Measurements from ENCODE around the gene MYBPC1.

MYBPC1 gene

GRCh38 chr12:101581190-101581589 lies 13.6 kb upstream of the MYBPC1 start:
- Histone ChIP-seq H3K4me1 (ENCODE audit: insufficient read depth, low read length, poor library complexity, severe bottlenecking) (no peaks in the 10 kb centered on the region), H3K79me2 (ENCODE audit: insufficient read depth, low read length) (no peaks in the 10 kb centered on the region), H3K36me3 (ENCODE audit: insufficient read depth, low read length) (no peaks in the 10 kb centered on the region), H3K27me3 (ENCODE audit: insufficient read depth, low read length, poor library complexity, severe bottlenecking) (no peaks in the 10 kb centered on the region), H2AFZ (ENCODE audit: low read length) (no peak overlapping the region), H4K20me1 (ENCODE audit: insufficient read depth, low read length, poor library complexity, severe bottlenecking) (no peaks in the 10 kb centered on the region), H3K4me2 (ENCODE audit: low read depth, low read length, poor library complexity, severe bottlenecking) (no peak overlapping the region), H3K9ac (ENCODE audit: low read depth, low read length, poor library complexity, severe bottlenecking) (no peak overlapping the region), H3K9me2 (replicated peaks; ENCODE audit: low read depth, low read length) (no peaks in the 10 kb centered on the region), H3K9me3 (ENCODE audit: insufficient read depth, low read depth, low read length) (no peaks in the 10 kb centered on the region), H3K4me3 (ENCODE audit: low read length, poor library complexity, severe bottlenecking) (no peak overlapping the region), H3F3A (ENCODE audit: low read depth) (no peaks in the 10 kb centered on the region)
- no peak for TF ChIP-seq EZH2phosphoT487 (IDR thresholded peaks at IDR 0.05; ENCODE audit: borderline replicate concordance)
- TF ChIP-seq, protein P1, sequence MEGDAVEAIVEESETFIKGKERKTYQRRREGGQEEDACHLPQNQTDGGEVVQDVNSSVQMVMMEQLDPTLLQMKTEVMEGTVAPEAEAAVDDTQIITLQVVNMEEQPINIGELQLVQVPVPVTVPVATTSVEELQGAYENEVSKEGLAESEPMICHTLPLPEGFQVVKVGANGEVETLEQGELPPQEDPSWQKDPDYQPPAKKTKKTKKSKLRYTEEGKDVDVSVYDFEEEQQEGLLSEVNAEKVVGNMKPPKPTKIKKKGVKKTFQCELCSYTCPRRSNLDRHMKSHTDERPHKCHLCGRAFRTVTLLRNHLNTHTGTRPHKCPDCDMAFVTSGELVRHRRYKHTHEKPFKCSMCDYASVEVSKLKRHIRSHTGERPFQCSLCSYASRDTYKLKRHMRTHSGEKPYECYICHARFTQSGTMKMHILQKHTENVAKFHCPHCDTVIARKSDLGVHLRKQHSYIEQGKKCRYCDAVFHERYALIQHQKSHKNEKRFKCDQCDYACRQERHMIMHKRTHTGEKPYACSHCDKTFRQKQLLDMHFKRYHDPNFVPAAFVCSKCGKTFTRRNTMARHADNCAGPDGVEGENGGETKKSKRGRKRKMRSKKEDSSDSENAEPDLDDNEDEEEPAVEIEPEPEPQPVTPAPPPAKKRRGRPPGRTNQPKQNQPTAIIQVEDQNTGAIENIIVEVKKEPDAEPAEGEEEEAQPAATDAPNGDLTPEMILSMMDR (conservative IDR thresholded peaks at IDR 0.05; ENCODE audit: low read length): no peak

DNA sequence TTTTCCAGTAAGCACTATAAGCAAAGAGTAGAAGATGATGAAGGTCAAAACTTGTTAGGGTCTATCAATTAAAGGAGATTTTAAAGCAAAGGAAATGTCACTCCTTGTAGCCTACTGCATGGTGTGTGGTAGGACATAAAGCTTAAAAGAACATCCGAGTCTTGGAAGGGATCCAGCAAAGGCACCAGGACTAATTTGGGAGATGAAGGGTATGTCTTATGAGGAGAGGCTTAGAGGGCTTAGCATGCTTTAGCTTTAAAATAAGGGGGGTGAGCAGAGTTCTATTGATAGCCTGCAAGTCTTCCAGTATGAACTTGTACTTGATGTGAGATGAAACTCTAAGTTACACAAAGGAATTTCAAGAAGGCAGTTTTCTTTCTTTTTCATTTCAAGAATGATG lies 11.8 kb upstream of the MYBPC1 start:
- no peaks in the 10 kb centered on the region for H3F3A ChIP-seq (ENCODE audit: low read depth)
- H3K4me1 ChIP-seq (ENCODE audit: insufficient read depth, low read length, poor library complexity, severe bottlenecking): no peaks in the 10 kb centered on the region
- no peaks in the 10 kb centered on the region for H4K20me1 ChIP-seq (ENCODE audit: insufficient read depth, low read length, poor library complexity, severe bottlenecking)
- no peak overlapping the region for H3K4me3 ChIP-seq (ENCODE audit: low read length, poor library complexity, severe bottlenecking)
- H3K79me2 ChIP-seq (ENCODE audit: insufficient read depth, low read length): no peaks in the 10 kb centered on the region
- no peak for TF ChIP-seq EZH2phosphoT487 (IDR thresholded peaks at IDR 0.05; ENCODE audit: borderline replicate concordance)
- TF ChIP-seq, protein P1 (conservative IDR thresholded peaks at IDR 0.05; ENCODE audit: low read length): no peak
- H3K36me3 ChIP-seq (ENCODE audit: insufficient read depth, low read length): no peaks in the 10 kb centered on the region
- no peaks in the 10 kb centered on the region for H3K9me3 ChIP-seq (ENCODE audit: insufficient read depth, low read depth, low read length)
- no peak overlapping the region for H3K4me2 ChIP-seq (ENCODE audit: low read depth, low read length, poor library complexity, severe bottlenecking)
- no peak overlapping the region for H2AFZ ChIP-seq (ENCODE audit: low read length)
- H3K27me3 ChIP-seq (ENCODE audit: insufficient read depth, low read length, poor library complexity, severe bottlenecking): no peaks in the 10 kb centered on the region
- H3K9me2 ChIP-seq (replicated peaks; ENCODE audit: low read depth, low read length): no peaks in the 10 kb centered on the region
- H3K9ac ChIP-seq (ENCODE audit: low read depth, low read length, poor library complexity, severe bottlenecking): no peak overlapping the region

GRCh38 chr12:101590383-101590782 lies 4.4 kb upstream of the MYBPC1 start:
- Histone ChIP-seq H3K36me3 (ENCODE audit: insufficient read depth, low read length) (no peaks in the 10 kb centered on the region), H3K4me2 (ENCODE audit: low read depth, low read length, poor library complexity, severe bottlenecking) (no peak overlapping the region), H3K27me3 (ENCODE audit: insufficient read depth, low read length, poor library complexity, severe bottlenecking) (no peaks in the 10 kb centered on the region), H3K9me2 (replicated peaks; ENCODE audit: low read depth, low read length) (no peaks in the 10 kb centered on the region), H3K9ac (ENCODE audit: low read depth, low read length, poor library complexity, severe bottlenecking) (no peak overlapping the region), H3K4me1 (ENCODE audit: insufficient read depth, low read length, poor library complexity, severe bottlenecking) (no peaks in the 10 kb centered on the region), H3K79me2 (ENCODE audit: insufficient read depth, low read length) (no peaks in the 10 kb centered on the region), H3K4me3 (ENCODE audit: low read length, poor library complexity, severe bottlenecking) (no peak overlapping the region), H3K9me3 (ENCODE audit: insufficient read depth, low read depth, low read length) (no peaks in the 10 kb centered on the region), H3F3A (ENCODE audit: low read depth) (no peaks in the 10 kb centered on the region), H4K20me1 (ENCODE audit: insufficient read depth, low read length, poor library complexity, severe bottlenecking) (no peaks in the 10 kb centered on the region), H2AFZ (ENCODE audit: low read length) (no peak overlapping the region)
- TF ChIP-seq EZH2phosphoT487 (IDR thresholded peaks at IDR 0.05; ENCODE audit: borderline replicate concordance): no peak

DNA sequence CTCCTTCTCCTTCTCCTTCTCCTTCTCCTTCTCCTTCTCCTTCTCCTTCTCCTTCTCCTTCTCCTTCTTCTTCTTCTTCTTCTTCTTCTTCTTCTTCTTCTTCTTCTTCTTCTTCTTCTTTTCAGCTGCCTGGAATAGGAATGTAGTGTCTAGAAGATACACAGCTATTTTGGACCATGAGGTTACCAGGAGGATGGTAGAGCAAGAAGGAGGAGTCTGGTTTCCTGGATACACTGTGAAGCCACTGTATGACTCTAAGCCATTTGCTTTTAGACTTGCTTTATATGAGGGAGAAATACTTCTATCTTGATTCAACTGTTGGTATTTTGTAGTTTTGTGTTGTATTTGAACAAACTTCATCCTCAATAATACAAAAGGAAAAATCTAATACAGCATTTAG lies 3.0 kb upstream of the MYBPC1 start:
- Histone ChIP-seq H3K4me2 (ENCODE audit: low read depth, low read length, poor library complexity, severe bottlenecking) (no peak overlapping the region), H4K20me1 (ENCODE audit: insufficient read depth, low read length, poor library complexity, severe bottlenecking) (no peaks in the 10 kb centered on the region), H3K9me3 (ENCODE audit: insufficient read depth, low read depth, low read length) (no peaks in the 10 kb centered on the region), H3F3A (ENCODE audit: low read depth) (no peaks in the 10 kb centered on the region), H3K36me3 (ENCODE audit: insufficient read depth, low read length) (no peaks in the 10 kb centered on the region), H3K79me2 (ENCODE audit: insufficient read depth, low read length) (no peaks in the 10 kb centered on the region), H3K27me3 (ENCODE audit: insufficient read depth, low read length, poor library complexity, severe bottlenecking) (no peaks in the 10 kb centered on the region), H3K9ac (ENCODE audit: low read depth, low read length, poor library complexity, severe bottlenecking) (no peak overlapping the region), H3K9me2 (replicated peaks; ENCODE audit: low read depth, low read length) (no peaks in the 10 kb centered on the region), H3K4me1 (ENCODE audit: insufficient read depth, low read length, poor library complexity, severe bottlenecking) (no peaks in the 10 kb centered on the region), H3K4me3 (ENCODE audit: low read length, poor library complexity, severe bottlenecking) (no peak overlapping the region), H2AFZ (ENCODE audit: low read length) (no peak overlapping the region)
- no peak for TF ChIP-seq EZH2phosphoT487 (IDR thresholded peaks at IDR 0.05; ENCODE audit: borderline replicate concordance)
- TF ChIP-seq, protein P1 (conservative IDR thresholded peaks at IDR 0.05; ENCODE audit: low read length): no peak
